Endothelial cell of umbilical vein (primary cell): ENCODE measurements around the gene LTBP2. TPM values are rescaled to one million over a fixed set of nuclear protein-coding genes. Genes with fewer than 3 reads are reported as not detected.

Experiments
- BruUV-seq: library from RNA; stranded (reverse); fragments of 400-500 nt; replicated peaks from 2 replicates; lab custom pipeline; 2021; lab: Mats Ljungman, UMichigan
- CTCF ChIA-PET: fragments of 300-600, 350-600 bp; sonication (Branson Sonifier 250); formaldehyde crosslinking; loops from one replicate; lab custom pipeline; 2021; ENCODE audit warnings: antibody characterized with exemption, inconsistent platforms; lab: Charles Lee
- POLR2A ChIA-PET: fragments of 300-600, 350-600 bp; sonication (Branson Sonifier 250); formaldehyde crosslinking; loops from one replicate; lab custom pipeline; 2021; ENCODE audit warnings: antibody characterized with exemption, inconsistent platforms; lab: Charles Lee
- DNase-seq: peaks from one replicate; pipeline ENCODE4 v3.0.0-alpha.2; 2011; ENCODE audit warnings: low read depth, low spot score
- FAIRE-seq: peaks from 2 replicates; lab custom pipeline; 2011; peaks lifted over from hg19 to GRCh38; lab: Jason Lieb, UNC
- H2AFZ ChIP-seq: 2 replicates; pipeline ENCODE4 v1.6.0; 2012; ENCODE audit warnings: low read depth, low read length, control low read depth, inconsistent platforms
- H3K27ac ChIP-seq: 2 replicates; pipeline ENCODE4 v1.5.1; 2011; ENCODE audit warnings: low read depth, mild to moderate bottlenecking, control low read depth, low read length, moderate library complexity; ENCODE audit not compliant: insufficient read depth
- H3K27me3 ChIP-seq, 2 experiments: 2 replicates each; pipeline versions ENCODE4 v1.6.0 to v1.6.1; 2011; ENCODE audit warnings: low read length in 2 of 2, mixed read lengths in 1 of 2; ENCODE audit not compliant: control insufficient read depth in 2 of 2, insufficient read depth in 2 of 2
- H3K36me3 ChIP-seq, 2 experiments: 2 replicates in 1 of 2; 3 replicates in 1 of 2; pipeline ENCODE4 v1.5.1; 2011; ENCODE audit warnings: low read length in 2 of 2, mild to moderate bottlenecking in 1 of 2, moderate library complexity in 1 of 2; ENCODE audit not compliant: control insufficient read depth in 2 of 2, insufficient read depth in 2 of 2; ENCODE audit errors: extremely low read depth in 1 of 2
- H3K4me1 ChIP-seq: 3 replicates; pipeline ENCODE4 v1.5.1; 2011; ENCODE audit warnings: mild to moderate bottlenecking, low read length; ENCODE audit not compliant: control insufficient read depth, insufficient read depth; ENCODE audit errors: extremely low read depth
- H3K4me2 ChIP-seq: 2 replicates; pipeline ENCODE4 v1.6.1; 2011; ENCODE audit warnings: low read length, control low read depth, mixed read lengths; ENCODE audit not compliant: insufficient read depth
- H3K4me3 ChIP-seq, 3 experiments: fragments of 200-600 bp in 1 of 3; sonication (generic), shearing (Covaris generic) in 1 of 3; replicated peaks in 1 of 3; 2 replicates each; pipeline ENCODE4 v1.5.1; 2011 to 2016; ENCODE audit warnings: control low read depth in 3 of 3, low read length in 3 of 3, mild to moderate bottlenecking in 2 of 3, inconsistent platforms in 1 of 3, low read depth in 1 of 3, moderate library complexity in 1 of 3; ENCODE audit not compliant: insufficient read depth in 1 of 3
- H3K79me2 ChIP-seq: 2 replicates; pipeline ENCODE4 v1.6.0; 2012; ENCODE audit warnings: low read length, inconsistent platforms; ENCODE audit not compliant: control insufficient read depth, insufficient read depth
- H3K9ac ChIP-seq: replicated peaks from 2 replicates; pipeline ENCODE3; 2011; ENCODE audit warnings: low read length, control low read depth; ENCODE audit not compliant: insufficient read depth; ENCODE audit errors: extremely low read depth
- H3K9me1 ChIP-seq: replicated peaks from 3 replicates; pipeline ENCODE4 v1.6.0; 2011; ENCODE audit warnings: mild to moderate bottlenecking, low read length; ENCODE audit not compliant: control insufficient read depth, insufficient read depth; ENCODE audit errors: extremely low read depth
- H3K9me3 ChIP-seq: replicated peaks from 2 replicates; pipeline ENCODE4 v1.5.1; 2012; ENCODE audit warnings: low read length, inconsistent platforms; ENCODE audit not compliant: control insufficient read depth, insufficient read depth
- H4K20me1 ChIP-seq: replicated peaks from 2 replicates; pipeline ENCODE3; 2011; ENCODE audit warnings: mild to moderate bottlenecking, low read length; ENCODE audit not compliant: control insufficient read depth, insufficient read depth; ENCODE audit errors: extremely low read depth
- CTCF ChIP-seq, 2 donors: IDR thresholded peaks; 1 replicate in 1 of 2; 2 replicates in 1 of 2; pipeline ENCODE4 v1.5.1; 2011; ENCODE audit warnings: low read length in 2 of 2, mild to moderate bottlenecking in 2 of 2, moderate library complexity in 2 of 2, control low read depth in 1 of 2, inconsistent platforms in 1 of 2, low read depth in 1 of 2; ENCODE audit not compliant: insufficient read depth in 1 of 2; ENCODE audit errors: extremely low read depth in 1 of 2
- EZH2 ChIP-seq: IDR thresholded peaks from 2 replicates; pipeline ENCODE4 v1.6.1; 2012; ENCODE audit warnings: borderline replicate concordance, low read depth, mild to moderate bottlenecking, moderate library complexity, low read length, inconsistent platforms; ENCODE audit not compliant: severe bottlenecking
- FOS ChIP-seq: IDR thresholded peaks from 2 replicates; pipeline ENCODE4 v1.6.1; 2011; ENCODE audit warnings: mild to moderate bottlenecking, low read length, moderate library complexity, borderline replicate concordance; ENCODE audit not compliant: insufficient read depth
- GATA2 ChIP-seq: IDR thresholded peaks from 2 replicates; pipeline ENCODE4 v1.7.0; 2011; ENCODE audit warnings: low read depth, mild to moderate bottlenecking, moderate library complexity, mixed read lengths, low read length; ENCODE audit not compliant: insufficient read length, insufficient read depth
- JUN ChIP-seq: IDR thresholded peaks from 2 replicates; pipeline ENCODE4 v1.6.1; 2011; ENCODE audit warnings: borderline replicate concordance, low read depth; ENCODE audit not compliant: insufficient read length, insufficient read depth
- MAX ChIP-seq: IDR thresholded peaks from 2 replicates; pipeline ENCODE4 v1.6.1; 2011; ENCODE audit not compliant: insufficient read depth, insufficient read length
- MYC ChIP-seq: IDR thresholded peaks from one replicate; pipeline ENCODE4 v1.6.1; 2011; ENCODE audit warnings: mild to moderate bottlenecking, low read depth, low read length
- POLR2A ChIP-seq: IDR thresholded peaks from 2 replicates; pipeline ENCODE4 v1.6.1; 2012; ENCODE audit warnings: low read depth, mild to moderate bottlenecking, control low read depth, low read length
- POLR2AphosphoS5 ChIP-seq: IDR thresholded peaks from 2 replicates; pipeline ENCODE4 v1.6.1; 2012; ENCODE audit warnings: low read depth, mild to moderate bottlenecking, control low read depth, low read length, moderate library complexity; ENCODE audit not compliant: insufficient read depth
- dilution Hi-C: fragments of 300-500 bp; cut with MboI; formaldehyde crosslinking; loops from one replicate; pipeline ENCODE4 v1.15.0; 2019; ENCODE audit warnings: low sequenced_read_pairs; ENCODE audit not compliant: extremely low pct_ligation_motif_present
- intact Hi-C: fragments of 100-400 bp; cut with micrococcal nuclease; formaldehyde crosslinking; loops from one replicate; pipeline ENCODE4 v1.10.0; 2022
- polyA plus RNA-seq, 4 experiments: library from polyadenylated mRNA; depleted of rRNA in 3 of 4; stranded (reverse) in 3 of 4; unstranded in 1 of 4; fragments of >200 nt; gene quantifications; 2 replicates each; pipeline versions ENCODE4 v1.2.1 to v1.2.3, GENCODE V29; 2011 to 2012; ENCODE audit warnings: missing spikeins in 1 of 4
- total RNA-seq: library from RNA; stranded (reverse); gene quantifications from 2 replicates; pipeline ENCODE4 v1.2.3, GENCODE V29; 2021

LTBP2 gene
- total and polyA plus RNA-seq, 2 donors (not counting 3 experiments of a cell fraction or from before 2014, with no cell fraction given): 209 to 268 TPM

GRCh38 chr14:74627076-74627475 is 15.0 kb upstream of the LTBP2 start:
- Histone ChIP-seq H3K79me2 (no peaks in the 10 kb centered on the region), H3K4me1 (peaks cover 1% of the 10 kb centered on the region), H3K27ac (no peak overlapping the region), H2AFZ (no peak overlapping the region), H3K36me3 (no peaks in the 10 kb centered on the region), H3K4me2 (no peak overlapping the region), H4K20me1 (no peaks in the 10 kb centered on the region), H3K9me1 (no peaks in the 10 kb centered on the region), H3K9me3 (no peaks in the 10 kb centered on the region), H3K27me3 (no peaks in the 10 kb centered on the region), H3K4me3 (no peak overlapping the region), H3K9ac (no peak overlapping the region)
- BruUV-seq: no TSS peak
- dilution Hi-C loops: no loop called here
- DNase-seq: no peak
- no peak for TF ChIP-seq CTCF (IDR thresholded peaks at IDR 0.05; ENCODE audit: extremely low read depth in 1 of 2, insufficient read depth in 1 of 2, low read depth in 1 of 2, low read length in 2 of 2)
- no peak for TF ChIP-seq FOS
- TF ChIP-seq JUN: no peak
- no peak for TF ChIP-seq GATA2
- TF ChIP-seq POLR2A: no peak
- no peak for TF ChIP-seq EZH2
- TF ChIP-seq MYC: no peak
- no peak for TF ChIP-seq POLR2AphosphoS5
- TF ChIP-seq MAX: no peak
- CTCF ChIA-PET: no interaction called here
- FAIRE-seq: no peak
- POLR2A ChIA-PET: no interaction called here
- intact Hi-C loops: no loop called here
